HG03354 (cell line): ENCODE measurements around the gene HIF1A.

Source experiments
- ATAC-seq: cut with Tn5 transposase; IDR thresholded peaks from one replicate; pipeline ENCODE4 v1.9.1; 2021; ENCODE audit warnings: mild to moderate bottlenecking; ENCODE audit not compliant: unreplicated experiment, poor library complexity, severe bottlenecking

The HIF1A gene

GRCh38 chr14:61671082-61671481 lies 24.2 kb upstream of the HIF1A start:
- ATAC-seq, result peak; percentile 92

DNA sequence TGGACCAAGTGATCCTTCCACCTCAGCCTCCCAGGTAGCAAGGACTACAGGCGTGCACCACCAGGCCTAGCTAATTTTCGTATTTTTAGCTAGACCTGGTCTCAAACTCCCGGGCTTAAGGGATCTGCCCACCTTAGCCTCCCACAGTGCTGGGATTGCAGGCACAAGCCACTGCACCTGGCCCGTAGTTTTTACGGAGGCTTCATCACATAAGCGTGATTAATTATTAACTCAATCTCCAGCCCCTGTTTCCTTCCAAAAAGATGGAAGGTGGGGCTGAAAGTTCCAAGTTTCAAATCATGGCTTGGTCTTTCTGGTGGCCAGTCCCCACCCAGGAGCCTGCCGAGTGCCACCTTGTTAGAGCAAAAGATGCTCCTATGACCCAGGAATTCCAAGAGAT lies 22.5 kb upstream of the HIF1A start:
- ATAC-seq, result no peak

- no peak for ATAC-seq
These were observed 22.0 kb upstream of the HIF1A start for GRCh38 chr14:61673305-61673704.

DNA sequence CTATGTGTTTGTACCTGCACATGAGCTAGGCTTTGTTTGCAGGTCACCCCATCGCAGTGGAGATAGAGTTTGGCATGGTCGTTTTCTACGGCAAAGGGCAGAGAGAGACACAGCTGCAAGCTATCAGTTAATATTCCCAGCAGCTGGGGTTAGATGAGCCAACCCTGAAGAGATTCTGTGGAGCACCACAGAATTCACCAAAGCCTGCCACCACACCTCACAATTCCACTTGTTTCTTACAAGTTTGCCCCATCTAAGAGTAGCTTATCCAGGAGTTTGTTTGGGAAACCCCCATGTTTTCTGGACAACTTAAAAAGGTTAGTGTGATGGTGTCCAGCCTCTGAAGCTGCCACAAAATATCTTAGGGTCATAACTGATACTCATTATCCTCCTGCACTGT lies 20.0 kb upstream of the HIF1A start:
- ATAC-seq, result no peak

DNA sequence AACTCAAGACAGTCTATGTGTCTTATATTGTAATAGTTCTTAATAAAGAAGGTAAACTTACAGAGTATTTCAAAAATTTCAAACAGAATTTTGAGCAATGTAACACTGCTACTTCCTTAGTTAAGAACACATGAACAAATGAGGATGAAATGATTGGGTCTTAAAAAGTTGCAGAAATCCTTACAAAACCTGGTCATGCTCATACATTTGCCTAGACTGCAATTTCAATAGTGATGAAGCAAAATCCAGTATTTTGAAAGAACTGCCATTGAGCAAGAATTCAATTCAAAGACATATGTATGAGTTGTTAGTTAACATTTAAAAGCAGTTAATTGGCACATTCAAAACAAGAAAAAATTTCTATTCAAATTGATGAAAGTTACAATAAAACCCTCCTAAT lies 17.8 kb upstream of the HIF1A start:
- no peak for ATAC-seq

- no peak for ATAC-seq
These were observed 16.3 kb upstream of the HIF1A start for GRCh38 chr14:61678975-61679374.

DNA sequence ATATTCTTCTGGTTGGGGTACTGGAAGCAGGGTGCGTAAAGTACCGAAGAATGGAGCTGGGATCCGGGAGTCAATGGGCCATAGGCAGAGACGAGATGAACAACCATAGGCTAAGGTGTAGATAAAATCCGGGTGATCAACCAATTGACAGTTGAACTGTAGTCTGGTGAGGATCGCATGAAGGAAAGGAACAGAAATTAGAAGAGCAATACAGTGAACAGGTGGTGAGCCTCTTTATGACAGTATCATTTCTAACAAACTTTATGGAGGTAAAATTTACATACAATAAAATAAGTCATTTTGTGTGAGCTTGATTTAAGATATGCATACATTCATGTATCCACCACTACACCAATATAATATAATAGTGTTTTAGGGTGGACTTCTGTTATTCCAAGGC lies 13.9 kb upstream of the HIF1A start:
- ATAC-seq, result no peak

DNA sequence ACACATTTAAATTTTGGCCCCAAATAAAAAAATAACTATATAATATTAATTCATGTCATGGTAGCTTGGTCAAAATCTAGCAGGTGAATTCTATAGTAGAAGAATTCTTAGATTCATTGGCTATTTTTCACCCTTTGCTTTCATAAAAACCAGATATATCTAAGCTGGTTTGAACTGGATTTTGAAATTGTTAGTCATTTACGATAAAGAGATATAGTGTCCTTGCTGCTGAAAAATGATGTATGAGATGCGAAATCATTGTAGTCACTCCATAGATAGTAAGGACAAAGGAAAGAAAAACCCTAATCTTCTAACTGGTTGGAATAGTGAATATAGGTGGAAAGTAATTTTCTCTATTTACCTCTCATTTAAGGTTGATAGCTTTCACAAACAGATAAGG lies 12.2 kb upstream of the HIF1A start:
- ATAC-seq, result no peak

DNA sequence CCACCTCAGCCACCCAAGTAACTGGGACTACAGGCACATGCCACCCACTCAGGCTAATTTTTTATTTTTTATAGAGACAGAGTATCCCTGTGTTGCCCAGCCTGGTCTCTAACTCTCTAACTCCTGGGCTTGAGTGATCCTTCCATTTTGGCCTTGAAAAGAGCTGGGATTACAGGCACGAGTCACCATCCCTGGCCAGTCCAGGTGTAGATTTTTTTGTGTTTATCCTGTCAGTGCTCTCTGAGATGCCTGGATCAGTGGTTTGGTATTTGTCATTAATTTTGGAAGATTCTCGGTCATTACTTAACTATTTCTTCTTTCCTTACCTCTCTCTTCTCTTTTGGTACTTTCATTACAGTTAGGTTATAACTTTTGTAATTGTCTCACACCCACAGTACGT lies 5.3 kb upstream of the HIF1A start:
- no peak for ATAC-seq

DNA sequence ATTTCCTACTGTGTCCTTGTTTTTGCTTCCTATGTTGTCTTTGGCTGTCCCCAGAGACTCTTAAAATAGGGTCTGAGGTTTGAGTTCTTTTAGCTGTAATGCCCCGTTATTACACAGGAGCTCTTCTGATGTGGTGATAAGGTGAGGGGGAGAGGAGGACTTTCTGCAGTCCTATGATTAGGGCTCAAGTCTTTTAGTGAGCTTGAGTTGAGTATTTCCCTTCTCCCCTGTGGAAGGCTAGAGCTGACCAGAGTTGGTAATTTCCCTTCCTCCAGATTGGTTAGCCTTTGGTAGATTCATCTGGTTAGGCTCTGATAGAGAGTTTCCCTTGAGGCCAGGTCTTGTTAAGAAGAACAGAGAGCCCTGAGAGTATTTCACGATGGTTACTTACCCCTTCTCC lies 4.3 kb upstream of the HIF1A start:
- ATAC-seq, result no peak

DNA sequence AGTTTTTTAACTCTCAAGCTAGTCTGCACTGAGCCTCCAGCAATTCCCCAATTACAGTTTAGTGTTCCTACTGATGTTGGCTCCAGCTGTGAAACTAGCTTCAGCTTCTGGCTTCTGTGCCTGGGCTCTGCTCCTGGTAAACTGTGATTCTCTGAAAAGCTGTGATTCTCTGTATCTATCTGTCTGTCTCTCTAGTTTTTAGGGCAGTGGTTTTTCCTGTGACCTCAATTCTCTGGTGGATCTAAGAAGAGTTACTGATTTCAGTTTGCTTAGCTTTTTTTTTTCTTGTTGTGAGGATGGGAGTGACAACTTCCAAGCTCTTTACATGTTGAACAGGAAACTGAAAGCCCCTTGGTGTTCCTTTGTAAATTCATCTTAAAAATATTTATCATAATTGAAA lies 3.8 kb upstream of the HIF1A start:
- ATAC-seq, result no peak

DNA sequence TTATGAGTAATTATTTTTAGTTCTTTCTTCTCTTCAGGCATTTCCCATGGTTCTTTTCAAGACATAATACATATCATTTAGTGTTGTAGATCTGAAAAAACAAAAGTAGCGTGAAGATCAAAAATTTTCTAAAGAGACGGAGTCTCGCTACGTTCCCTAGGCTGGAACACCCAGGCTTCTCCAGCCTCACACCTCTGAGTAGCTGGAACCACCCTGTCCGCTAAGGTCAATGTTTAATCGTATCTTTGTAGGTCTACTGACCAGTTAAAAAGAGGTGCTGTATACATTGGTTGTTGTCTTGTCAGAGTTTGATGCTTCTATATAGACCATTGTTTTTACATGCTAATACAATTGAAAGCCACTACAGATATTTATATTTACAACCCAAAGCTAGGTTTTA lies 1.3 kb upstream of the HIF1A start:
- ATAC-seq, result no peak

GRCh38 chr14:61695695-61696527 lies 598 bp downstream of the HIF1A start:
- peak; percentile 19 for ATAC-seq

DNA sequence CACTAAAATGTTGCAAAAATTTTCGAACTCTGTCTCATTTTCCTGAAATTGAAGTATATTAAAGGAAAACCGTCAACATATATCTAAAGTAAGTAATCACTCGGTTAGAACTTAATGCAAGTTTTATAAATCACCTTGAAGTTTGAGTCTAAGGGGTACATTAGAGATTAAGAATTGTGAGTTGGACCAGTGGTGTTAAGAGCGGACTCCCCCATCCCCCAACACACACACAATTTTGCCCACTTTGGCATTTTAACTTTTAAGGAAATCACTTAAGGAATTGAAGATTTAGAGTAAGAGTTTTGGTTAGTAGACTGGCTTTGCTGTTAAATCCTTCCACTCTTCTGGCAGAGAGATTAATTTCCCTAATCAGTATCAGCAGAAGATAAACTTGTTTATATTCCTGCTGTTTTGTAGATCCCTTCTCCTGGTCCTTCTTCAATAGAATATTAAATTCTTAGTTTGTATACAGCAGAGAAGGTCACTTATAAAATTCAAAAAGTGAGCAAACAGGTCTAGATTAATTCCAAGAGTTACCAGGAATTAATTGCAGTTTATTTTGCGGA lies 1.5 kb downstream of the HIF1A start:
- no peak for ATAC-seq

DNA sequence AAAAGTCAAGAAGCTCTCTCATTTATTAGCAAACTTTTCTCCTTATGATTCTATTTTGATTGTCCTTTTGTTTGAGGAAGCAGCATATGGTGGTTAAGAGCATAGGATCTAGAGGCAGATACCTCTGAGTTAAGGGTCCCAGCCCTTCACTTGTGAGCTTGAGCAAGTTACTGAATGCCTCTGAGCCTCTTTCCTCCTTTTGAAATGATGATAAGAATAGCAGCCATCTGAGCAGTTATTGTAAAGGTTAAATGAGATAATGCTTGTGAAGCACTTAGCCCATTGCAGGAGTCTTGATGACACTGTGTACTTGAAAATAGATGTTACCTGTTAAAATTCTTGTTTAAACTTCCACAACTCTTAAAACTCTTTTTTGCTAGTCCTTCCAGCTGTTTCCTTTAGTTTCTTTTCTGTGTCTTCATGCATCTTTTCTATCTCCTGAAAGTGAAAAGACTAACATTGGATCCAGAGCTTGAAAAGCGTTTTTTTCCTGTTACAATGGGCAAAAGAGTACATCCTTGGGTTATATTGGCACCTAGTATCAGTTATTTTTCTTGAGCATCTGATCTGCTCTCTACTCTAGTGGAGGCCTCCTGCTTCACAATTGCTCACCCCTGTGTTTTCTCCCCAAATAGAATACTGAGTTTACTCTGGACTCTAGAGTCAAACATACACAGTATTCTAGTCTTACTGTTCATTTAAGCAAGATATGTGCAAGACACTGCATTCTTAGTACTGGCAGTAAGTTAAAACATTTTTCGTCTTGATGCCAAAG lies 3.1 kb downstream of the HIF1A start:
- ATAC-seq, result no peak

DNA sequence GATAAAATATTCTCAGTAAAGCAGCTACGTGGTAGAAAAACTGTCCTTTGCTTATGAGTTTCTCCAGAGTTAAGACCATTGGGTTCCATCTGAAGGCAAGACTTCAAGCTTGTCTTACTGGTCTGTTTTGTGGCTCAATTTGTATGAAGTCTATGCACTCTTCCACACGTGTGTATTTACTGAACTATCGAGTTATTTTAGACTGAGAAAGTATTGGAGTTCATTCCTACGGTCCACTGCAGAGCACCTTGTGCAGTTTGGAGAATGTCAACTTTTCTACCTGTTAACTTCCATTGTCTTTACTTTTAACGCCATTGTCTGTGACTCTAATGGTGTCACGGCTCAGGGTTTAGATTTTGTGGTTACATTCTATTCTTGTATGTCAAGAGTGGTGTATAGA lies 3.7 kb downstream of the HIF1A start:
- no peak for ATAC-seq

DNA sequence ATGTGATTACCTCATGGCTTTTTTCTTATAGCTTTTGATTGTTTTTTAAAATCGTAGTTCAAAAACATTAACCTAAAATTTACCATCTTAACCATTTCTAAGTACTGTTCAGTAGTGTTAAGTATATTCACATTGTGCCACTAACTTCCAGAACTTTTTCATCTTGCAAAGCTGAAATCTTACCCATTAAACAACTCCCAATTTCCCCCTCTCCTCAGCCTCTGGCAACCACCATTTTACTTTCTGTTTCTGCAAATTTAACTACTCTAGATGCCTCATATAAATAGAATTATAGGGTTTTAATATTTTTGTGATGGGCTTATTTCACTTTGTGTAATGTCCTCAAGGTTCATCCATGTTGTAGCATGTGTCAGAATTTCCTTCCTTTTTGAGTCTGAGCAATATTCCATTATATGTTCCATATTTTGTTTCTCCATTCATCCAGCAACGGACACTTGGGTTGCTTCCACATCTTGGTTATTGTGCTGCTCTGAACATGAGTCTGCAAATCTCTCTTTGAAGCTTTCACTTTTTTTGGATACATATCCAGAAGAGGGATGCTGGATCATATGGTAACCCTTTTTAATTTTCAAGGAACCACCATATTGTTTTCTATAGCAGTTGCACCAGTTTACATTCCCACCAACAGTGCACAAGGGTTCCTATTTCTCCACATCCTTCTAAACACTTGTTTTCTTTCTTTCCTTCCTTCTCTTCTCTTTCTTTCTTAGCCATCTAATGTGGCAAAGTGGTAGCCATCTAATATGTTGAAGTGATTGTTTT lies 5.0 kb downstream of the HIF1A start:
- no peak for ATAC-seq

- no peak for ATAC-seq
These were observed 6.6 kb downstream of the HIF1A start for GRCh38 chr14:61701946-61702345.

GRCh38 chr14:61703342-61704129 lies 8.2 kb downstream of the HIF1A start:
- no peak for ATAC-seq
